Measurements from ENCODE around the gene HOXC12. TPM values are rescaled to one million over a fixed set of nuclear protein-coding genes. Genes with fewer than 3 reads are reported as not detected.

The HOXC12 gene, protein sequence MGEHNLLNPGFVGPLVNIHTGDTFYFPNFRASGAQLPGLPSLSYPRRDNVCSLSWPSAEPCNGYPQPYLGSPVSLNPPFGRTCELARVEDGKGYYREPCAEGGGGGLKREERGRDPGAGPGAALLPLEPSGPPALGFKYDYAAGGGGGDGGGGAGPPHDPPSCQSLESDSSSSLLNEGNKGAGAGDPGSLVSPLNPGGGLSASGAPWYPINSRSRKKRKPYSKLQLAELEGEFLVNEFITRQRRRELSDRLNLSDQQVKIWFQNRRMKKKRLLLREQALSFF
- total RNA-seq = not detected in 2 replicates

DNA sequence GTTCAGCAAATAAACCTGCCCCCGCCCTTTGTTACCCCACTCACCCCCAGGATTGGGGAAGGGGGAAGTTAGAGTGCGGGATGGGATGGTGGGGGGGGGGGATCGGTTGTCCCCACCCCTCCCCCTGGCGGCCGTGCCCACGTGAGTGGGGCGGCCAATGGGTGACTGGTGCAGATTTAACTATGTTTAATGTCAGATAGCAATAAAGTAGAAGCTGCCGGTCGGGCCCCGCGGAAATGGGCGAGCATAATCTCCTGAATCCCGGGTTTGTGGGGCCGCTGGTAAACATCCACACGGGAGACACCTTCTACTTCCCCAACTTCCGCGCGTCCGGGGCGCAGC is at the start of gene HOXC12:
HOXC12 (plus strand) TSS at position 210 of the 342 bp plus-strand sequence; CDS start at position 237, 27 bp downstream.

DNA sequence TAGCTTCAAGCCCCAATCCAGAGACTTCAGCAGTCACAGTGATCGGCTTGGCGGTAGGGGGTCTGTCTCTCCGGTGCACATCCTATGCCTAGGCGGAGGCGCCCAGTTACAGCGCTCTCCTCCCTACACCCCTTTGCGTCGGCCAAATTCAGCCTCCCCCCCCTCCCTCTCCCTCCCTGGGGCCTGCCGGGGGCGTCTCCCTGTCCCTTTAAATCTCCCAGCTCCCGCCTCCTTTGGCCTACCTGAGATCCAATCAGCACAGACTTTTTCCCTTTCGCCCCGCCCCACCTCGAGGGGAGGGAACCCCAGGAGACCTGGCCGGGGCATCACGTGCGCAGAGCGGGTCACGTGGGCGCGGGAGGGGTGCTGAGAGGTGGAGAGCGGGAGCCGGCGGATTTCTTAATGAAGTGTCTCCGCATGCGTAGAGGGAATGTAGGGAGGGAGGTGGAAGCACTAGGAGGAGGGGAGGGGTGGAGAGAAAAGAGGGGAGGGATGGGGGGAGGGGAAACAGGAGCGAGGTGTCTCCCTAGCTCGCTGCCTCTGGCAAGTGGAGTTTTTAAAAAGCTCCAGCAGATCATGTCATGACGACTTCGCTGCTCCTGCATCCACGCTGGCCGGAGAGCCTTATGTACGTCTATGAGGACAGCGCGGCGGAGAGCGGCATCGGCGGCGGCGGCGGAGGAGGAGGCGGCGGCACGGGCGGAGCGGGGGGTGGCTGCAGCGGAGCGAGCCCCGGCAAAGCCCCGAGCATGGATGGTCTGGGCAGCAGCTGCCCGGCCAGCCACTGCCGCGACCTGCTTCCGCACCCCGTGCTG is 16.2 kb upstream of the HOXC12 start, which contains the start of gene HOXC13:
HOXC13 (plus strand) TSS at position 506 of the 815 bp plus-strand sequence; CDS start at position 582, 76 bp downstream.

DNA sequence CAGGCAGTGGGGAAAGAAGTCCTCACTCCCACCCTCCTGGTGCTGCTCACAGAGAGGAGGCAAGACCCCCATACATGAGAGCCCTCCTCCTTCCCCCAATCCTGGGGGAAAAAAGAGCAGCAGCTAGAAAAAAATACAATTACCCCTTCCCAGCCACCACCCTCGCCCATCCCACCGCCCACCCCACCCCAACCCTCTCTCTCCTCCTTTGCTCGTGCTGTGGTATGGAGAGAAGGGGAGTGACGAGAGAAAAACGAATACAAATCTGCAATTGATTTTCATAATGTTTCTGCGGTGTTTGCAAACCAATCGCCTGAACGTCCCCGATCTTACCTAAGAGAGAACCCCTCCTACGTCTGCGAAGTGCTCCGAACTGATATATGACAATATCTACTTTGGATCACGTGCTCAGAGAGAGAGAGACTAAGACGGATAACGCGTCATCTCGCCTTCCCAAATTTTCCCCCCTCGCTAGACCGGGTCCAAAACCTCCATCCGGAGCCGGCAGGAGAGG is 18.1 kb downstream of the HOXC12 start, which contains the start of gene HOXC11:
HOXC11 (plus strand) TSS at position 405 of the 514 bp plus-strand sequence. CDS start 116 bp downstream, outside the sequence.

DNA sequence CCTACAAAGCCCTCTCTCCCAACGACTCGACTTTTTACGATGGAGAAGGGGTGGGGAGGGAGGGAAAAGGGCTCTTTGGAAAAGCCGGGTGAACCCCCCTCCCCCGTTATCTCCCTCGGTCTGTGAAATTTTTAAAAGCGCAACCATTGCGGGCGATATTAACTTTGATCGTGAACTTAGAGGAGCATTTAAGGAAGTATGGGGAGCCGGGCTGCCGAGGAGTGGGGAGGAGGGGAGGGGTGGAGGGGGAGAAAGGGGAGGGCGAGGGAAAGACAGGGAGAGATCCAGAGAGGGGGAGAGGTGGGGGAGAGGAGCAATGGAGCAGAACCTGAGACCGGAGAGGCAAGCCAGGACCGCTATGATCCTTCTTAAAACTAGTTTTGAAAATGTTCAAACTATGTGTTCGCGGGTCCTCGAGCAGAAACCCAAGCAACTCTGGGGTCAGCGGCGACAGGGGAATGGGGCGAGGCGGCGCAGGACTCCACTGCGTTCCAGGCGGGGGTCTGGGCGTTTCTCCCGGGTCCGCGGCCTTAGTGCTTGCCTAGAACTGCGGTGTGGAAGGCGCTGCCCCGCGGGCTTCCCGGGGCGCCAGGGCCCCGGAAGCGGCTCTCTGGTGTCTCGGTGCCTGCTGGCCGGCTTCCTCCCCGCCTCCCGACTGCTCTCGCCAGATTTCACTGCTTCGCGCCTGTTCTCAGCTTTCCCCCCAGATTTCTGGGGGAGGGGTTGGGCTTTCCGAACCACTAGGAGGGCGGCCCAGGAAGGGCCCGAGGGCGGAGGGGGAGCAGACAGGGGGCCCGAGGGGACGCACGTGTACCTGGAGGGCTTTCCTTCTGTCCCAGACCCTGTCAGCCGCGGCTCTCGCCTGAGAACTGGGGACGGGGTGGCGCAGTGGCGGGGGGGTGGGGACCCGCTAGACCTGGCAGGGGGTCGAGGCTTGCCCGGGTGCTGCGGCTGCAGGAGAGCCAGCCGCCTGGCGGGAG is 19.7 kb downstream of the HOXC12 start, which contains the start of gene HOTAIR:
HOTAIR (minus strand) TSS at position 871 of the 980 bp plus-strand sequence.

DNA sequence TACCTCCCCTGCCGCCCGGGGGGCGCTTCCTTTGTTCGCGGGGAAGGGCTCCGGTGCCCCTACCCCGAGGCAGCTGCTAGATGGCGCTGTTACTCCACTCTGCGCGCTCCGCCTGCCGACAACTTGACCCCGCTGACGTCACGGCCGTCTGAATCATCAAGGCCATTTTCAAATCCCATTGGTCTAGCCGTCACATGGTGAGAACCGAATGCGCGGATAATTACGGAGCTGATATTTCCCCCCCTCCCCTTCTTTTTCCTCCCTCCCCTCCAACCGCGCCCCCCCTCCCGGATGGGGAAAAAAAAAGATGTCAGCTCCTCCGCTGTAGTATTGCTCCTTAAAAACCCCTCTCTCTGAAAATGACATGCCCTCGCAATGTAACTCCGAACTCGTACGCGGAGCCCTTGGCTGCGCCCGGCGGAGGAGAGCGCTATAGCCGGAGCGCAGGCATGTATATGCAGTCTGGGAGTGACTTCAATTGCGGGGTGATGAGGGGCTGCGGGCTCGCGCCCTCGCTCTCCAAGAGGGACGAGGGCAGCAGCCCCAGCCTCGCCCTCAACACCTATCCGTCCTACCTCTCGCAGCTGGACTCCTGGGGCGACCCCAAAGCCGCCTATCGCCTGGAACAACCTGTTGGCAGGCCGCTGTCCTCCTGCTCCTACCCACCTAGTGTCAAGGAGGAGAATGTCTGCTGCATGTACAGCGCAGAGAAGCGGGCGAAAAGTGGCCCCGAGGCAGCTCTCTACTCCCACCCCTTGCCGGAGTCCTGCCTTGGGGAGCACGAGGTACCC is 30.4 kb downstream of the HOXC12 start, which contains the start of gene HOXC10:
HOXC10 (plus strand) TSS at position 246 of the 791 bp plus-strand sequence; CDS start at position 360, 114 bp downstream.

DNA sequence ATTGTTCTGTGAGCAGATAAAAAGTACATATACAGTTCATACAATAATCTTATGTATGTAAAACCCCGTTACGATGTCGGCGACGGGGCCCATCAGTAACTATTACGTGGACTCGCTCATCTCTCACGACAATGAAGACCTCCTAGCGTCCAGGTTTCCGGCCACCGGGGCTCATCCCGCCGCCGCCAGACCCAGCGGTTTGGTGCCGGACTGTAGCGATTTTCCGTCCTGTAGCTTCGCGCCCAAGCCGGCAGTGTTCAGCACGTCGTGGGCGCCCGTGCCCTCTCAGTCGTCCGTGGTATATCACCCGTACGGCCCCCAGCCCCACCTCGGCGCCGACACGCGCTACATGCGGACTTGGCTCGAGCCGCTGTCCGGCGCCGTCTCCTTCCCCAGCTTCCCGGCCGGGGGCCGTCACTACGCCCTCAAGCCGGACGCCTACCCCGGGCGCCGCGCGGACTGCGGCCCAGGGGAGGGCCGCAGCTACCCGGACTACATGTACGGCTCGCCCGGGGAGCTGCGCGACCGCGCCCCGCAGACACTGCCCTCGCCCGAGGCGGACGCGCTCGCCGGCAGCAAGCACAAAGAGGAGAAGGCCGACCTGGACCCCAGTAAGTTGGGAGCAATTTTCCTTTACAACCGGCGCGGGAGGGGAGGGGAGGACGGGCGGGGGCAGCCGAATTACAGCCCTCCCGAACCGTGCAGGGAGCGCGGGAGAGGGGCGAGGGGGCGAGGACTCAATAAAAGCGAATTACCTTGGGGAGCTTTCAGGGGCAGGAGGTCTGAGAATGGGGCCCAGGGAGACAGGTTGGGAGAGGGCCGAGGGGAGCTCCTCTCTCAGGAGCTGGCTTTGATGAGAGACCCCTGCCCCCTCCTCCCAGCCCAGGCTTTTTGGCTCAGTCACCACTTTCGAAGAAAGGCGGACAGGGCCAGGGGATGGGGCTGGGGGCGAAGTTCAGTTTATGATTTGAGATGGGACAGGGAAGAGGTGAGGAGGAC is 45.7 kb downstream of the HOXC12 start, which contains the start of gene HOXC9:
HOXC9 (plus strand) TSS at position 46 of the 999 bp plus-strand sequence; CDS start at position 74, 28 bp downstream.

Other genes with a start within 250 kb of the HOXC12 start
- 25.1 and 26.4 TPM in 2 replicates for gene CALCOCO1, start 227.5 kb upstream of the HOXC12 start, total RNA-seq
- not detected in 2 replicates for gene CISTR, start 202.9 kb upstream of the HOXC12 start, total RNA-seq
- not detected in 2 replicates for gene HOXC13, start 16.1 kb upstream of the HOXC12 start, total RNA-seq
- not detected in 2 replicates for gene HOXC11, start 18.2 kb downstream of the HOXC12 start, total RNA-seq
- not detected in 2 replicates for gene HOTAIR, start 20.1 kb downstream of the HOXC12 start, total RNA-seq
- gene HOXC10, start 30.2 kb downstream of the HOXC12 start, total RNA-seq = not detected in 2 replicates
- not detected in 2 replicates for gene HOXC9, start 45.3 kb downstream of the HOXC12 start, total RNA-seq
- not detected in 2 replicates for gene HOXC8, start 54.1 kb downstream of the HOXC12 start, total RNA-seq
- not detected in 2 replicates for gene HOXC6, start 73.5 kb downstream of the HOXC12 start, total RNA-seq
- gene HOXC5, start 78.1 kb downstream of the HOXC12 start, total RNA-seq = not detected in 2 replicates
- gene HOXC4, start 98.9 kb downstream of the HOXC12 start, total RNA-seq = not detected in 2 replicates
- gene SMUG1, start 234.1 kb downstream of the HOXC12 start, total RNA-seq = 32.5 and 49.6 TPM in 2 replicates

Measured in airway epithelial cell (primary cell).